HCT116 (cell line): ENCODE data around the gene ZNF580. TPM values are rescaled to one million over a fixed set of nuclear protein-coding genes. Genes with fewer than 3 reads are reported as not detected.

ENCODE experiments used
- ATAC-seq: fragments of 200-7000 bp; cut with Tn5 transposase; 2 replicates; pipeline ENCODE4 v1.9.1; 2020; ENCODE audit warnings: mild to moderate bottlenecking, moderate library complexity
- BruUV-seq: library from RNA; stranded (reverse); fragments of 400-500 nt; replicated peaks from 2 replicates; lab custom pipeline; 2021; lab: Mats Ljungman, UMichigan
- CTCF ChIA-PET: fragments of 300-600 bp; sonication (Branson Sonifier 250); formaldehyde crosslinking; loops from one replicate; lab custom pipeline; 2021; ENCODE audit warnings: antibody characterized with exemption; lab: Charles Lee
- POLR2A ChIA-PET: fragments of 300-600, 350-600 bp; sonication (Branson Sonifier 250); formaldehyde crosslinking; loops from one replicate; lab custom pipeline; 2021; ENCODE audit warnings: antibody characterized with exemption; lab: Charles Lee
- RAD21 ChIA-PET, 2 experiments: fragments of 300-600 bp; sonication (Branson Sonifier 250); formaldehyde crosslinking; loops; one replicate each; lab custom pipeline; 2023; ENCODE audit warnings: low total read pairs in 2 of 2; ENCODE audit not compliant: uncharacterized antibody in 2 of 2, unreplicated experiment in 2 of 2, low non-redundant PET in 1 of 2; lab: Charles Lee
- DNase-seq: peaks from one replicate; pipeline ENCODE4 v3.0.0-alpha.2; 2010; ENCODE audit warnings: low read depth, low spot score
- H2AFZ ChIP-seq: fragments of 200-600 bp; shearing (Covaris generic), sonication (generic); 2 replicates; pipeline ENCODE4 v1.6.1; 2017; ENCODE audit warnings: low read depth, mixed run types, mixed read lengths, antibody characterized with exemption, low read length; ENCODE audit not compliant: poor library complexity, severe bottlenecking
- H3K27ac ChIP-seq: 2 replicates; pipeline ENCODE4 v1.5.1; 2012; ENCODE audit warnings: low read depth, low read length
- H3K27me3 ChIP-seq: fragments of 200-600 bp; sonication (generic); 2 replicates; pipeline ENCODE4 v1.6.1; 2016; ENCODE audit warnings: mixed run types, low read length, mixed read lengths; ENCODE audit not compliant: insufficient read depth
- H3K36me3 ChIP-seq, 2 experiments: fragments of 200-500 bp in 1 of 2; fragments of 200-600 bp in 1 of 2; sonication (Bioruptor generic) in 1 of 2; sonication (generic) in 1 of 2; 2 replicates each; pipeline versions ENCODE4 v1.5.1 to v1.6.1; 2014 to 2016; ENCODE audit warnings: low read length in 2 of 2, inconsistent platforms in 1 of 2, mixed read lengths in 1 of 2, mixed run types in 1 of 2; ENCODE audit not compliant: insufficient read depth in 2 of 2, control insufficient read depth in 1 of 2
- H3K4me1 ChIP-seq, 2 experiments: fragments of 200-600 bp in 1 of 2; sonication (generic) in 1 of 2; 2 replicates each; pipeline versions ENCODE4 v1.5.1 to v1.6.1; 2012 to 2017; ENCODE audit warnings: low read length in 2 of 2, inconsistent platforms in 1 of 2, mild to moderate bottlenecking in 1 of 2, mixed read lengths in 1 of 2, mixed run types in 1 of 2, moderate library complexity in 1 of 2; ENCODE audit not compliant: insufficient read depth in 2 of 2, control insufficient read depth in 1 of 2
- H3K4me2 ChIP-seq: fragments of 200-600 bp; sonication (generic); 2 replicates; pipeline ENCODE4 v1.6.1; 2017; ENCODE audit warnings: mixed run types, low read length, mixed read lengths
- H3K4me3 ChIP-seq, 2 experiments: fragments of 200-600 bp in 1 of 2; sonication (generic) in 1 of 2; replicated peaks in 1 of 2; 2 replicates each; pipeline ENCODE4 v1.5.1; 2011 to 2016; ENCODE audit warnings: low read length in 2 of 2, control low read depth in 1 of 2, low read depth in 1 of 2, mild to moderate bottlenecking in 1 of 2, mixed read lengths in 1 of 2, mixed run types in 1 of 2
- H3K79me2 ChIP-seq: fragments of 200-600 bp; sonication (generic); 2 replicates; pipeline ENCODE4 v1.6.1; 2017; ENCODE audit warnings: mild to moderate bottlenecking, mixed run types, low read length, moderate library complexity, mixed read lengths; ENCODE audit not compliant: insufficient read depth
- H3K9ac ChIP-seq: fragments of 200-600 bp; sonication (generic); 2 replicates; pipeline ENCODE4 v1.6.1; 2016; ENCODE audit warnings: low read length, mixed read lengths
- H3K9me2 ChIP-seq: fragments of 200-600 bp; sonication (generic), shearing (Covaris generic); 2 replicates; pipeline ENCODE4 v1.6.1; 2017; ENCODE audit warnings: mixed run types, mild to moderate bottlenecking, moderate library complexity; ENCODE audit not compliant: insufficient read depth
- H3K9me3 ChIP-seq, 2 experiments: fragments of 200-500 bp in 1 of 2; fragments of 200-600 bp in 1 of 2; sonication (Bioruptor generic) in 1 of 2; sonication (generic) in 1 of 2; 2 replicates each; pipeline ENCODE4 v1.6.1; 2014 to 2017; ENCODE audit warnings: low read length in 2 of 2, mixed read lengths in 2 of 2, inconsistent platforms in 1 of 2, low read depth in 1 of 2, mild to moderate bottlenecking in 1 of 2, mixed run types in 1 of 2, moderate library complexity in 1 of 2; ENCODE audit not compliant: control insufficient read depth in 1 of 2, insufficient read depth in 1 of 2
- H4K20me1 ChIP-seq: fragments of 200-600 bp; sonication (generic), shearing (Covaris generic); 2 replicates; pipeline ENCODE4 v1.6.1; 2017; ENCODE audit warnings: mixed run types, mild to moderate bottlenecking, moderate library complexity; ENCODE audit not compliant: insufficient read depth
- CEBPB ChIP-seq: IDR thresholded peaks from 2 replicates; pipeline ENCODE4 v1.6.1; 2012; ENCODE audit warnings: low read depth
- EGR1 ChIP-seq: IDR thresholded peaks from 2 replicates; pipeline ENCODE4 v1.6.1; 2012; ENCODE audit warnings: low read depth
- JUND ChIP-seq: IDR thresholded peaks from 2 replicates; pipeline ENCODE4 v1.6.1; 2012
- POLR2A ChIP-seq: IDR thresholded peaks from 2 replicates; pipeline ENCODE4 v1.7.0; 2011; ENCODE audit warnings: borderline replicate concordance; ENCODE audit not compliant: insufficient read depth, insufficient read length; ENCODE audit errors: extremely low read depth
- POLR2AphosphoS5 ChIP-seq: IDR thresholded peaks from 2 replicates; pipeline ENCODE4 v1.6.1; 2011; ENCODE audit warnings: mild to moderate bottlenecking, low read depth, low read length, moderate library complexity
- SIN3A ChIP-seq: IDR thresholded peaks from 2 replicates; pipeline ENCODE4 v1.6.1; 2012; ENCODE audit warnings: low read depth
- SP1 ChIP-seq: IDR thresholded peaks from 2 replicates; pipeline ENCODE4 v1.6.1; 2012; ENCODE audit warnings: low read depth
- TCF7L2 ChIP-seq: IDR thresholded peaks from 2 replicates; pipeline ENCODE4 v1.7.0; 2011; ENCODE audit warnings: borderline replicate concordance, inconsistent platforms; ENCODE audit not compliant: insufficient read depth, insufficient read length; ENCODE audit errors: extremely low read depth
- YY1 ChIP-seq: IDR thresholded peaks from 2 replicates; pipeline ENCODE4 v1.6.1; 2011; ENCODE audit warnings: low read length, low read depth, moderate library complexity, mild to moderate bottlenecking; ENCODE audit not compliant: insufficient replicate concordance; ENCODE audit errors: extremely low read depth
- ZNF274 ChIP-seq: fragments of 200-500 bp; sonication (Bioruptor generic); IDR thresholded peaks from 2 replicates; pipeline ENCODE4 v1.6.1; 2014; ENCODE audit warnings: mild to moderate bottlenecking, low read depth, low read length, inconsistent platforms
- intact Hi-C: fragments of 100-400 bp; cut with micrococcal nuclease; formaldehyde crosslinking; loops from 2 replicates; pipeline ENCODE4 v1.10.0; 2022
- total RNA-seq: library from RNA; stranded (reverse); gene quantifications from one replicate; pipeline ENCODE4 v1.2.1, GENCODE V29; 2021; ENCODE audit not compliant: unreplicated experiment
- TF ChIP-seq, protein P1 (sequence below), 3 experiments: fragments of 200-600 bp in 1 of 3; sonication (generic) in 1 of 3; IDR thresholded peaks in 2 of 3; conservative IDR thresholded peaks in 1 of 3; 2 replicates each; pipeline ENCODE4 v1.5.1; 2012 to 2017; ENCODE audit warnings: low read depth in 2 of 3, low read length in 2 of 3, antibody characterized with exemption in 1 of 3, borderline replicate concordance in 1 of 3, control low read depth in 1 of 3, mild to moderate bottlenecking in 1 of 3, mixed read lengths in 1 of 3, mixed run types in 1 of 3, moderate library complexity in 1 of 3; ENCODE audit not compliant: insufficient read depth in 1 of 3
- TF ChIP-seq, protein P2 (sequence below): IDR thresholded peaks from 2 replicates; pipeline ENCODE4 v1.6.1; 2012

ZNF580 gene
- total RNA-seq, 1 experiment from 2014 or later: 36.7 TPM

DNA sequence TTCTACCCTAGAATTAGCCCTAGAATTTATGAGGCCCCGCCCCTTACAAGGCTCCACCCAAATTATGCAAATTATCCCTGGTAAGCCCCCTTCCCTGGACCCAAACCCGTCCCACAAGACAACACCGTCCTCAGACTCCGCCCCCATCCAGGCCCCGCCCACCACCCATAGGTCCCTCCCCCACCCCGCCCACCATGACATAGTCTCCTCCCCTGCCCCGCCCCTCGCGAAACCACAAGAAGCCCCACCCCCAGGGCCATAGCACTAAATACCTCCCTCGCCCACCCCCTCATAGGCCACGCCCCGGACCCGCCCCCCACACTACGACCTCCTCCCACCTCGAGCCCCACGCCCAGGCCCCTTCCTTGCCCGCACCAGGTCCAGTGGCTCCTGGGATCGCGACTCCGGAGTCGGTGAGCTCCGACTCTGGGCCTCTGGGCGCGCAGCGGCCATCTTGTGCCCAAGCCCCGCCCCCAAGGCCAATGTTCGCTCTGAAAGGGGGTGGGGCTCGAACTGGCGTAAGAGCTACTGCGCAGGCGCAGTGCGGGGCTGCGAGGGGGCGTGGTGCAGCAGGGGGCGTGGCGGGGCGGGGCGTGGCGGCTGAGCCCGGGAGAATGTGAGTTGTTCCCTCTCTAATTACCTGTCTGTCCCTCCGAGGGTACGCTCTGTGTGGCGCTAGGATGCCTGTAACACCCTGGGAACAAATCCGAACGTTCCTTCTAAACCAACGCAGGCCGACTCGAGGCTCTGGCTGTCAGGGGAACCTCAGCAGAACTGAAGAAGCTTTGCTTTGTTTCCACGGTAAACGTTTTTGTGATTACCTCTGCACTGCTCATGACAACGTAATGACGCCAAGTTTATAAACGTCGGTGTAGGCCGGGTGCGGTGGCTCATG is 16.4 kb upstream of the ZNF580 start, which contains the start of gene ZNF784:
Gene ZNF784, minus strand, starts transcription at position 458 of the 895 bp plus-strand sequence. Its CDS starts 5 bp downstream, at position 453.
- intact Hi-C loops: loop anchor here (1.0 kb wide), 1 partner anchor 25 kb away; the partner anchor contains the start of gene FIZ1
- BruUV-seq: no TSS peak
- Histone ChIP-seq H3K4me3 (peak within 1 kb of the TSS; percentile 54 to 69), H3K4me1 (peaks cover 8 to 14% of the 10 kb centered on the region in 2 experiments; a peak in 3 of 4 replicates), H2AFZ (peak within 1 kb of the TSS; percentile 65), H3K36me3 (no peaks in the 10 kb centered on the region), H3K4me2 (peak within 1 kb of the TSS; percentile 98), H3K9me3 (no peaks in the 10 kb centered on the region), H3K27ac (peak within 1 kb of the TSS; percentile 81), H3K9me2 (no peaks in the 10 kb centered on the region), H3K79me2 (no peaks in the 10 kb centered on the region), H3K27me3 (no peaks in the 10 kb centered on the region), H4K20me1 (no peaks in the 10 kb centered on the region), H3K9ac (peak within 1 kb of the TSS; percentile 70)
- CTCF ChIA-PET: interaction anchor here (0.6 to 1.8 kb wide), 11 partner anchors 9 to 880 kb away, joined by 3 to 14 read pairs (median 4); no protein-coding TSS in a partner anchor
- DNase-seq (peak; percentile 85), ATAC-seq (peak; percentile 82)
- TF ChIP-seq EGR1 (peak; percentile 72; the same call in 1 of the 2 replicates), SP1 (peak; percentile 74), JUND (no peak), YY1 (peak; percentile 95), TCF7L2 (no peak), ZNF274 (no peak), CEBPB (no peak), POLR2AphosphoS5 (peak; percentile 80), POLR2A (no peak), SIN3A (peak; percentile 45; the same call in 1 of the 2 replicates)
- TF ChIP-seq, protein P1, sequence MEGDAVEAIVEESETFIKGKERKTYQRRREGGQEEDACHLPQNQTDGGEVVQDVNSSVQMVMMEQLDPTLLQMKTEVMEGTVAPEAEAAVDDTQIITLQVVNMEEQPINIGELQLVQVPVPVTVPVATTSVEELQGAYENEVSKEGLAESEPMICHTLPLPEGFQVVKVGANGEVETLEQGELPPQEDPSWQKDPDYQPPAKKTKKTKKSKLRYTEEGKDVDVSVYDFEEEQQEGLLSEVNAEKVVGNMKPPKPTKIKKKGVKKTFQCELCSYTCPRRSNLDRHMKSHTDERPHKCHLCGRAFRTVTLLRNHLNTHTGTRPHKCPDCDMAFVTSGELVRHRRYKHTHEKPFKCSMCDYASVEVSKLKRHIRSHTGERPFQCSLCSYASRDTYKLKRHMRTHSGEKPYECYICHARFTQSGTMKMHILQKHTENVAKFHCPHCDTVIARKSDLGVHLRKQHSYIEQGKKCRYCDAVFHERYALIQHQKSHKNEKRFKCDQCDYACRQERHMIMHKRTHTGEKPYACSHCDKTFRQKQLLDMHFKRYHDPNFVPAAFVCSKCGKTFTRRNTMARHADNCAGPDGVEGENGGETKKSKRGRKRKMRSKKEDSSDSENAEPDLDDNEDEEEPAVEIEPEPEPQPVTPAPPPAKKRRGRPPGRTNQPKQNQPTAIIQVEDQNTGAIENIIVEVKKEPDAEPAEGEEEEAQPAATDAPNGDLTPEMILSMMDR (IDR thresholded peaks at IDR 0.05 in 2 of 3, conservative IDR thresholded peaks at IDR 0.05 in 1 of 3; ENCODE audit: borderline replicate concordance in 1 of 3, insufficient read depth in 1 of 3, low read depth in 2 of 3, low read length in 2 of 3): no peak
- TF ChIP-seq, protein P2, sequence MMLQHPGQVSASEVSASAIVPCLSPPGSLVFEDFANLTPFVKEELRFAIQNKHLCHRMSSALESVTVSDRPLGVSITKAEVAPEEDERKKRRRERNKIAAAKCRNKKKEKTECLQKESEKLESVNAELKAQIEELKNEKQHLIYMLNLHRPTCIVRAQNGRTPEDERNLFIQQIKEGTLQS: no peak
- RAD21 ChIA-PET: interaction anchor here (0.5 to 0.7 kb wide), 4 partner anchors 71 to 478 kb away, joined by 3 to 4 read pairs (median 4); no protein-coding TSS in a partner anchor
- POLR2A ChIA-PET: interaction anchor here (0.6 to 1.5 kb wide), 14 partner anchors 9 to 1757 kb away, joined by 3 to 10 read pairs (median 4); partner anchors contain the start of genes FIZ1, MYADM and ZNF865
